ENCODE data around the gene SIK3.
"Not testable (repeated sequence)": the region's sequence is repeated elsewhere in the genome, so short reads cannot be mapped to it uniquely, and the experiment has no call there.

SIK3 gene

GRCh38 chr11:117037279-117037974, 60.8 kb downstream of the SIK3 start:
- TF ChIP-seq CTCF (IDR thresholded peaks at IDR 0.05; ENCODE audit: low read depth, low read length) = no peak
- DNase-seq (ENCODE audit: extremely low read depth, low read depth) = no peak

GRCh38 chr11:117034901-117035300, 63.3 kb downstream of the SIK3 start:
- TF ChIP-seq CTCF (IDR thresholded peaks at IDR 0.05; ENCODE audit: low read depth, low read length) = no peak
- DNase-seq (ENCODE audit: extremely low read depth, low read depth) = no peak

GRCh38 chr11:117026593-117027330, 71.5 kb downstream of the SIK3 start:
- DNase-seq (ENCODE audit: extremely low read depth, low read depth) = no peak
- no peak for TF ChIP-seq CTCF (IDR thresholded peaks at IDR 0.05; ENCODE audit: low read depth, low read length)

- not testable (repeated sequence) for DNase-seq (ENCODE audit: extremely low read depth, low read depth)
Observed at GRCh38 chr11:117023707-117024106, 74.5 kb downstream of the SIK3 start.

GRCh38 chr11:117023178-117023577, 75.0 kb downstream of the SIK3 start:
- DNase-seq (ENCODE audit: extremely low read depth, low read depth) = no peak
- no peak for TF ChIP-seq CTCF (IDR thresholded peaks at IDR 0.05; ENCODE audit: low read depth, low read length)

GRCh38 chr11:117022526-117022925, 75.7 kb downstream of the SIK3 start:
- DNase-seq (ENCODE audit: extremely low read depth, low read depth) = no peak

GRCh38 chr11:117020869-117021564, 77.2 kb downstream of the SIK3 start:
- no peak for TF ChIP-seq CTCF (IDR thresholded peaks at IDR 0.05; ENCODE audit: low read depth, low read length)
- no peak for DNase-seq (ENCODE audit: extremely low read depth, low read depth)

More at GRCh38 chr11:117022526-117022925, 75.7 kb downstream of the SIK3 start:
- TF ChIP-seq CTCF (IDR thresholded peaks at IDR 0.05; ENCODE audit: low read depth, low read length) = no peak

All from AG09319 (cell line).